NCI-H2107 treated with DMSO at 0.1 percent for 48 hours (cell line): ENCODE data around the gene GALNT2.

Experiments
- DNase-seq: peaks from one replicate; lab custom pipeline; 2025; ENCODE audit not compliant: unreplicated experiment; lab: John Stamatoyannopoulos, UW

GALNT2 gene

GRCh38 chr1:230158415-230159291, 91.6 kb downstream of the GALNT2 start:
- DNase-seq, result peak; percentile 95

- DNase-seq, result no peak
Observed at GRCh38 chr1:230159580-230159979, 92.5 kb downstream of the GALNT2 start.

- DNase-seq, result no peak
Observed at GRCh38 chr1:230160957-230161771, 94.1 kb downstream of the GALNT2 start.

DNA sequence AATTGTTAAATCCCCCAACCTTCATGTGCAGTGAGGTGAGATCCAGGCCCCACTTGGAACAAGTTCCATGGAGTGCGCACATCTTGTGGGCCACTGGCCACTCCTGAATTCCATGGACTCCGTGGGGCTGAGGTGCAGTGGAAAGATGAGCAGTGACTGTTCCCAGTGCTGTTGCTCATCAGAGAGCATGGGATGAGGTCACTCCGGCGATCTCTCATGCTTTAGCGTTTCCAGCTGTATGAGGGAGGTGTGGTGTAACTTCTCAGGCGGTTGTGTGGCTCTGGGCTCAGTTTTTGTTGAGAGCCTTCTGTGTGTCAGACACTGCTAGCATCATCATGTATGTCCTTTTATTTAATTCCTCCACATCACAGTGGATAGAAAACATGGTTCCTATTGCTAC, 96.2 kb downstream of the GALNT2 start:
- no peak for DNase-seq

- no peak for DNase-seq
Observed at GRCh38 chr1:230163719-230164118, 96.7 kb downstream of the GALNT2 start.

GRCh38 chr1:230165536-230165935, 98.5 kb downstream of the GALNT2 start:
- no peak for DNase-seq

DNA sequence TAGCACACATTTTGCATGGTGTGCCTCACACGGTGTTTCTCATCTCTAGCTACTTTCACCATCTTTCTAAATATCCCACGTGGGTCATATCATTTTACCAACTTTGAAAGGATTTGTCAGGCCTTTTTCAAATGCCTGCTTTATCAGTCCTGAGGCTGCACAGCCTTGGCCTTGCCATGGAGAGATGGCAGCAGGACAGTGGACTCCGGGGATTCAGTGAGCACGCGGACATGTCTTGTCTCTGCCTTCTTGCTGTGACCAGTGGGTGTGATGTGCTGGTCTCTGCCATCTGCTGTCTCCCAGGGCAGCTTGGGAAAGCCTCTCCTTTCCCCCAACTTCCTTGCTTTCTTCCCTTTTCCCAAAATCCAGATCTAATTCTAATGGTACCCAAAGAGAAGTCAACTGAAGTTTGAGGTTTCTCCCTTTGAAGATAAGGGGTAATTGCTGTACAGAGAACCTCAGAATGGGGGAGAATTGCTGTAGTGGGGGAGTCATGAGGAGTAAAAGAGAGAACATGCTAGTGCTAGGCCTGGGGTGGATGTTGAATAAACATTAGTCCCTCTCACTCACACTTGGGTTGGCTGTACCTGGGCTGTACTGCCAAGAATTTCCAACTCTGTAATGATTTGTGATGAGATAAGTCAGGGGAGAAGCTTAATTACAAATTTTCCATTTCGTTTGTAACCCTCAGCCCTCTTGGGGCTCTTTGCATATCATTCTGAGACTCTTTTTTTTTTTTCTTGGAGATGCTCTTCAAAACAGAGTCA, 99.5 kb downstream of the GALNT2 start:
- no peak for DNase-seq

DNA sequence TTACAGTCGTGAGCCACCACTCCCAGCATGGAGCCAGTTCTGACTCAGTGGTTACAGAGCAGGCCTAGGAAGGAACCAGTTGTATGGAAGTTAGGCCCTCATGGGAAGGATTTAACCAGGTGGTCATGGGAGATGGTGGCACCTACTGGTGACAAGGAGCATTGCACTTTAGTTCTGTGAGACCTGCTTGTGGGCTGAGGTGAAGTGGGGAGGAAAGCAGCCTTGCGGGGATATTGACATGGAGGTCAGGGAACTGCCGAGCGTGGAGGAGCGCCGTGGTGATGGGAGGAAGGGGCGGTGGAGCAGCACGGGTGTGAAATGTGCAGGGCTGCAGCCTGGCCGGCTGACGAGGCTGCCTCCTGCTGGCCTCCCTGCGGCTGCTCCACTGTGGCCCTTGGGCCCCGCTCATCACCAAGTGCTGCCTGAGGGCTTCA, 100.4 kb downstream of the GALNT2 start:
- peak; percentile 64 for DNase-seq

GRCh38 chr1:230169454-230170152, 102.6 kb downstream of the GALNT2 start:
- no peak for DNase-seq

DNA sequence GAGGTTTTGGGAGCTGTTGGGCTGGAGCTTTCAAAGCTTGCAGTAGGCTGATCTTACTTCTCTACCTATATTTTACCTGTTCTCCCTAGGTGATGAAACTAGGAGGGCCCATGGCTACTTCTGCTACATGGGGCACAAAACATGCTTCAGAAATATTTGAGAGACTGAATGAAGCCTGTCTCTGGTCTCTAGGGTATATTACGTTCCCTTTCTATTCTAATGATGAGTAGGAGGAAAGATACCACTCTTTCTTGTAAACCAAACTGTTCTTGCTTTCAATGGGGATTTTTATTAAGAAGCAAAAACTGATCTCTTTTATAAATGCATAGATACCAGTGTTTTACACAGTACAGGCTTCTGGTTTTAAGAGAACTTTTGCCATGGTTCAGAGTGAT, 103.1 kb downstream of the GALNT2 start:
- no peak for DNase-seq

- DNase-seq, result peak; percentile 76
Observed at GRCh38 chr1:230170622-230171021, 103.6 kb downstream of the GALNT2 start.

DNA sequence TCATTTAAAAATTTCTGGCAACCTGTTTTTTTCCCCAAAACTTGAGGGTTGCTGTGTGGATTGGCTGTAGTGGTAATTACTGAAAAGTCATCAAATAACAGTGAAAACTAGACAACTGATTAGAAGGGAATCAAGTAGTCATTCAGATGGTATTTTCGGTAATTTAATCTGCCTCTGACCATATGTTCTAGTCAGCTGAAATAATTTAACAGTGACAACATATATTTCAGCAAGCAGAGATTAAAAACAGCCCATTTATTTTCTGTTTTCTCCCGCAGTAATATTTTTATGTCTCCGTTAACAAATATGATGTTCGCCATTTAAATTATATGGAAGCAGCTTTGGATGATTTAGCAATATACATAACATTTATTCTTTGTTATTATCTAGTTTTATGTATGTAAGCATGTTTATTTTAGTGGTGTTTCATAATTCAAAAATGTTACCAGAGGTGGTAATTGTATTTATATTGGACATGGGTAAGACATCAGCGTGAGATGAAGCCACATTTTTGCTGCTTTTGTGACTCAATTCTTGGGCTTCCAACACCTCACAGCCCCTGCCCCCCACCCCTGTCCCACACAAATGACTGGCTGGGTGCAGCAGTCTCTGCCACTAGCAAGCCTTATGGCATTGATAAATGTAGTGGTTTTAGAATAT, 104.4 kb downstream of the GALNT2 start:
- no peak for DNase-seq

GRCh38 chr1:230172016-230172537, 105.0 kb downstream of the GALNT2 start:
- no peak for DNase-seq

DNA sequence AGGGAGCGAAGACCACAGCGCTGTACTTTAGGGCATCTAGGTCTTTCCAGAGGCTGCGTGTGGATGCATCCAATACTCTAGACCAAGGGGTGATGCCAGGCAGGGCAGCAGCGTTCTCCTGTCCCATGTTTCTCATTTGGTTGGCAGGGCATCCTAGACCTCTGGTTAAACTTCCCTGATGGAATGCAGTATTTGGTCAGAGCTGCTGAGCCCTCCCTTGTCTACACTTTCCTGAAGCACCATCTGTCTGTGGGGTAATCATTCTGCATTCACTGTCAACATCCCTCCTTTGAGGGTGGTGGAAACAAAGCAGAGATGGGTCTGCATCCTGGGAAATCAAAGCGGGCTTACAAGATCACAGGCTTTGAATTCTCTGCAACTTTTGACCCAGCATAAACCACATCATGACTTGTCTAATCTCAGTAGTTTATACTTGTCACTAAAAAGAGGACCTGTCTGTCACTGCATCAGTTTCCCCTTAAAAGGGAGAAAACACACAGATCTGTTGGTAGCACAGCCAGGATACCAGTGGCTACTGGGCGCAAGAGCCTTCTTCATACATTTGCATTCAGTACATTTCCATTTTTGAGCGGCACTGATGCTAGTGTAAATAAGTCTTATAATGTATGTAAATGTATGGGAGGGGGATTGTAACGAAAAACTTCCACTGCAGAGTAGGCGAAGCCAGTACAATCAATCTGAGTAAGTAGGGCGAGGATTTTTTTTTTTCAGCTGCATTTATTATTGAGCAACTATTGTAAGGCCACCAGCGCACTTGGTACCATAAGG, 106.3 kb downstream of the GALNT2 start:
- no peak for DNase-seq

- DNase-seq, result no peak
Observed at GRCh38 chr1:230174041-230174440, 107.0 kb downstream of the GALNT2 start.

- no peak for DNase-seq
Observed at GRCh38 chr1:230174471-230175162, 107.6 kb downstream of the GALNT2 start.

DNA sequence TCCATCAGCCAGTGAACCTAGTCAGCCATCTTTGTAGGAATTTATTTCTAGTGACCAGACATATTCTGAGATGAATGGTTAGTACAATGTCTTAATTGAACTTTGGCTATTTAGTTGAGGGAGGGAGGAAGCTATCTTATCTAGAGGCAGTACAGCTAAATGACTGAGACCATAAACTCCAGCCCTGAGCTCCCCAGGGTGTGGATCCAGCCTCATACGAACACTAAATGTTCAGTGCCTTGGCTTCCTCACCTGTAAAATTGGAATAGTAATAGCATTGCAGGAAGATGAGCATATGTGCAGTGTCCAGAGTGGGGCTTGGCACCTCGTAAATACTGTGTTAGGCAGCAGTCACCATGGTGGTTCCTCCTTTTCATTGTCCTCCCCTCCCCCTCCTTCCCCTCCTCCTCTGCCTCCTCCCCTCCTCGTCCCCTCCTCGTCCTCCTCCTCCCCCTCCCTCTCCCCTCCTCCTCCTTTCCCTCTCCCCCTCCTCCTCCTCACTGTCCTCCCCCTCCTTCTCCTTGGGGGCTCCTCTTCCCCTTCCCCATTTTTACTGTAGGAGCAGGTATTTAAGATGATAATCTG, 108.2 kb downstream of the GALNT2 start:
- no peak for DNase-seq

DNA sequence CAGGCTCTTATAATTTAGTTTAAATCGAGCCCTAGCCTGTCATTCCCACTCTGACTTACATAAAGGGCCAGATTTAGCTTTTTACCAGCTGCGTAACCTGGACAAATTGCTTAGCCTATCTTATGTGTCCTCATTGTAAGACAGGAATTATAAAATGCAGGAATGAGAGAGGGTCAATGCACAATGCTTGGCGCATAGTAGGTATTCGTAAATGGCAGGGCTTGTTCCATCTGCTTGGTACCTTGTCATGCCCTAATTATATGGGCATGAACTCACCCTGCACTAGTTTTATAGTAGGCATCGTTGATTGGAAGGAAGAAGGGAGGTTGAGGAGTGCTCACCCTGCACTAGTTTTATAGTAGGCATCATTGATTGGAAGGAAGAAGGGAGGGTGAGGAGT, 108.8 kb downstream of the GALNT2 start:
- no peak for DNase-seq
